HG03045 (cell line): ENCODE measurements around the gene KLHL28.

ENCODE experiments used
- ATAC-seq: cut with Tn5 transposase; IDR thresholded peaks from one replicate; pipeline ENCODE4 v1.9.1; 2021; ENCODE audit warnings: mild to moderate bottlenecking, moderate library complexity; ENCODE audit not compliant: unreplicated experiment

KLHL28 gene

GRCh38 chr14:44961151-44961553, 595 bp downstream of the KLHL28 start:
- no peak for ATAC-seq

- no peak for ATAC-seq
Measured at GRCh38 chr14:44960646-44961045, 1.1 kb downstream of the KLHL28 start.

- ATAC-seq = no peak
Measured at GRCh38 chr14:44960146-44960545, 1.6 kb downstream of the KLHL28 start.

GRCh38 chr14:44959538-44959937, 2.2 kb downstream of the KLHL28 start:
- ATAC-seq = no peak

GRCh38 chr14:44956866-44957265, 4.9 kb downstream of the KLHL28 start:
- no peak for ATAC-seq

- no peak for ATAC-seq
Measured at GRCh38 chr14:44955528-44955927, 6.2 kb downstream of the KLHL28 start.

GRCh38 chr14:44954750-44955149, 7.0 kb downstream of the KLHL28 start:
- no peak for ATAC-seq

- ATAC-seq = no peak
Measured at GRCh38 chr14:44952391-44953110, 9.2 kb downstream of the KLHL28 start.

- ATAC-seq = no peak
Measured at GRCh38 chr14:44951051-44951450, 10.7 kb downstream of the KLHL28 start.

GRCh38 chr14:44945264-44945663, 16.5 kb downstream of the KLHL28 start:
- no peak for ATAC-seq

- no peak for ATAC-seq
Measured at GRCh38 chr14:44944107-44944506, 17.6 kb downstream of the KLHL28 start.

- ATAC-seq = no peak
Measured at GRCh38 chr14:44942436-44942835, 19.3 kb downstream of the KLHL28 start.

GRCh38 chr14:44941591-44941990, 20.2 kb downstream of the KLHL28 start:
- no peak for ATAC-seq

GRCh38 chr14:44940944-44941343, 20.8 kb downstream of the KLHL28 start:
- ATAC-seq = no peak

GRCh38 chr14:44940211-44940610, 21.5 kb downstream of the KLHL28 start:
- ATAC-seq = no peak

- ATAC-seq = no peak
Measured at GRCh38 chr14:44937547-44937946, 24.2 kb downstream of the KLHL28 start.

- ATAC-seq = no peak
Measured at GRCh38 chr14:44935155-44935554, 26.6 kb downstream of the KLHL28 start.

- ATAC-seq = no peak
Measured at GRCh38 chr14:44928793-44929192, 33.0 kb downstream of the KLHL28 start.

- no peak for ATAC-seq
Measured at GRCh38 chr14:44914849-44915248, 46.9 kb downstream of the KLHL28 start.

GRCh38 chr14:44912041-44912869, 49.5 kb downstream of the KLHL28 start:
- no peak for ATAC-seq

- no peak for ATAC-seq
Measured at GRCh38 chr14:44910821-44911220, 50.9 kb downstream of the KLHL28 start.

- ATAC-seq = no peak
Measured at GRCh38 chr14:44901696-44902095, 60.1 kb downstream of the KLHL28 start.
